GM04503 (cell line): ENCODE results near the gene GRPR.

Source experiments
- DNase-seq: peaks from one replicate; pipeline ENCODE4 v3.0.0-alpha.2; 2012; ENCODE audit warnings: low read depth

Gene GRPR

DNA sequence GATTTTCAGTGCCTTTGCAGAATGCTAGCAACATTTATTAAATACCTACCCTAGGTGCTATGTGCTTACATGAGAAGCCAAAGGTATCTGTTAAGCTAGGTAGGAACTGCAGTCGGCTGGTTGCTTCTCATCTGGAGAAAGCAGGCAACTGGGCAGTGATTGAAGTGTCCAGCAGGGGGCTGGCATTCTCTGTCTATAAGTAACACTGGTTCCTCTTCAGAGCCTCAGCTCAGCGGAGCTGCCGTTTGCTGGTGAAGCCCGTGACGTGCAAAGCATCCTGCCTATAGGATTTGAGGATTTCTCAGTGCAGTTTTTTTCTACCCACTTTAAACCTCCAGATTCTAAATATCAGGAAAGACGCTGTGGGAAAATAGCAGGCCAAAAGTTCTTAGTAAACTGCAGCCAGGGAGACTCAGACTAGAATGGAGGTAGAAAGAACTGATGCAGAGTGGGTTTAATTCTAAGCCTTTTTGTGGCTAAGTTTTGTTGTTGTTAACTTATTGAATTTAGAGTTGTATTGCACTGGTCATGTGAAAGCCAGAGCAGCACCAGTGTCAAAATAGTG is at the start of gene GRPR:
Gene GRPR, plus strand, starts transcription at position 344 of the 565 bp plus-strand sequence. CDS start 389 bp downstream, outside the sequence.
- DNase-seq: peak; percentile 48

DNA sequence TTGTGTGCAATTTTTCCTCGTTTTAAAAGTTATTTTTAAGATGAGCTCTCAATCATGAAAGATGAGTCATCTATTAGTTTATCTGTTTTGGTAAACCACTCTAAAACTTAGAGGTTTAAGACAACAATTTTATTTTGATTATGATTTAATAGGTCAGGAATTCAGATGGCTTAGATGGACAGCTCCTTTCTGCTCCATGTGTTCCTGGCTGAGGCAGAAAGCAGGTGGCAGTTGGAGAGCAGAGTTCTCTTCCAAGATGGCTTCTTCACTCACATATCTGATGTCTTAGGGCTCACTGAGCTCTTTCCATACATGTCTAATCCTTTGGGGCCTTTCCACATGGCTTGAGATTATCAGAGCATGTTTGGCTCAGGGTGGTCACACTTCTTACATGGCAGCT is 48.3 kb upstream of the GRPR start:
- no peak for DNase-seq

DNA sequence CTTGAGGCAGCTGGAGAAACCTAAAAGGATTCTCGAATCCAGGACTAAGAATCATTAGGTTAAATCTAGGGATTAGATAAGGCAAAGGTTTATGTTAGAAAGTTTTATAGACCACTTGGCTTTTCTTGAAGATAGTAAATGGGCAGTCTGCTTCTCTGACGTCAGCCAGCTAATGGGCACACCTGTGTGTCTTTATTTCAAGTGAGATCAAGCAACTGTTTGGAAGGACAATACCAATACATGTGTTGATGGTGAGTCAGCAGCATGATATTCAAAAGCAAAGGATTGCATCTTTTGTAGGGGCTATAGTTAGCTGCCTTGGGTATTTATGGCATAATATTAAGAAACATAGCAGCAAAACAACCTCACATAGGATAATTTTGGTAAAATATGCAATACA is 46.5 kb upstream of the GRPR start:
- DNase-seq: no peak

DNA sequence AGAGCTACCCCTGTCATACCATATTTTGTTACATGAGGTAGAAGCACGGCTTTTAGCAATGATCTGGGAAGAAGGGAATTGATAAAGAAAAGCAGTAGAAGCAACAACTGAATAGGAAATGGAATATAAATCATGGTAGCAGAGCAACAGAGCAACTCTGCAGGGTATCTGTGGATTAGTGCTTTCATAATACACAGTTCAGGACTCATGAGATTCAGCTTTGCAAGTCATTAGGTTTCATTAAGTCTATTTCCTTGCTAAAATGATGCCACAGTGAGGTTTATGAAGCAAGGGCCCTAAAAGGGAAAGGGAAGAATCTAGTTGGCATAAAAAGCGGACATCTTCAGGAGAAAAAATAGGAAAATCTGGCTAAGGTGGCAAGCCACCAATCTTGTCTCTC is 45.6 kb upstream of the GRPR start:
- DNase-seq: no peak

DNA sequence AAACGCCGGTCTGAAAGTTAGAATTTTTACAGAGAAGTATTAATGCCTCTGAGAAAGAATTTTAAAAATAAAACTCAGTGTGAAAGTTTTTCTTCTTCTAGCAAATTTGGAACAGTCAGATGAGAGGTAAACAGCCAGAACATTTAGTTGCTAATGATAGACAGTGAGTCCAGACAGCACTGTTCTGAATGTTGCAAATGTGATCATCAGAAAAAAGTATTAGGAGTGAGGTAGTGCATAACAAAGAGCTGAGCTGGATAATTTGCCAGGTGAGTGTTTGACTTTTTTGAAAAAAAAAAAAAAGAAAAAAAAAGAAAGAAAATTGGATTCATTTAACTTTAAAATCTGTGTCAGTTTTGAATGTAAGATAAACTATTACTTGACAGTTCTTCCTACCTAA is 42.0 kb upstream of the GRPR start:
- DNase-seq: no peak

- DNase-seq: no peak
Measured at GRCh38 chrX:16082470-16083085, 40.8 kb upstream of the GRPR start.

DNA sequence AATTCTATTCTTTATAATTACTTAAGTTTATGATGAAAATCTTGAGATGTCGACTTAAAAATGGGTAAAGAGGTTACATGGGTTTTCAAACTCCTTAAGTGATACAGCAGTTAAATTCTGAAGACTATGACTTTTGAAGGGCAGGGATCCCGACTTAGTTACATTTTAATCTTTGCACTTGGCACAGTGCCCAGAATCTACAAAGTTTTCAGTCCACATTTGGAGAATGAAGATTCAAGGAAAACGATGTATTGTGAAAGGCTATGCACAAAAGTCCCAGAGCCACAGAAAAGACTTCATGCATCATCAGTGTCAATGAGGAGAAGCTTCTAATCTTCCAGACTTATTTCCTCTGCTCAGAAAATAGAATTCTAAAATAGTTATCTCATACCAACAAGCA is 36.3 kb upstream of the GRPR start:
- no peak for DNase-seq

DNA sequence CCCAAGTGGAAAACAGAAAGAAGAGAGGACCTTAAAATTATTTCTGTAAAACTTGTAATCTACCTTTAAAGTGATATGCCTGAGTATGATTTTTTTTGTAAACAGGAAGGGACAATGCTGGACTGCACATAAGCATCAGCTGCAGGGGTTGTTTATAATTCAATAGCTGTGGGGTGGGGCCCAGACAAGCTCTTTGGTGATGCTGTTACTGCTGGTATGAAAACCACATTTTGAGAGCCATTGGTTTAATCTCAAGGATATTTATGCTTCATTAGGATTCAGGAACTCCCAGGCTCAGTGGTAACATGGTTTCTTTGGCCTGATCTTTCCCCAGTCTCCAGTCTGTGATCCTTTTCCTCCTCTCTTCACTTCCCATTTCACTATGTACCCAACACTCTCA is 34.3 kb upstream of the GRPR start:
- DNase-seq: no peak

DNA sequence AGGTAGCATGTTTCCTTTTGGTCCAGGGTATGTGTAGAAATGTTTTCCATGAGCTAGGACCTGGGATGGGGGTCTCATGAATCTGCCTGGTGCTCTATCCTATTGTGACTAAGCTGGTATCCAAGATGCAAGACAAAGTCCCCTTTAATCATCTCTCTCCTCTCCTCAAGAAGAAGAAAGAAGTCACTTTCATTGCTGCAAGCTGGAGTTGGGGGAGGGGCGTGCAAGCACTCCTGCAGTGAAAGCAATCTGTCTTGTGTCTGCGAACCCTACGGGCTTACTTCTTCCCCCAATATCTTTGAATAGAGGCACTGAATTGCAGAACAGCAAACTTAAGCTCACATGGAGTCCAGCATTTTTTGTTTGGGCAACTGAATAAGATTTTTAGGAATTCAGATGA is 27.2 kb upstream of the GRPR start:
- no peak for DNase-seq

DNA sequence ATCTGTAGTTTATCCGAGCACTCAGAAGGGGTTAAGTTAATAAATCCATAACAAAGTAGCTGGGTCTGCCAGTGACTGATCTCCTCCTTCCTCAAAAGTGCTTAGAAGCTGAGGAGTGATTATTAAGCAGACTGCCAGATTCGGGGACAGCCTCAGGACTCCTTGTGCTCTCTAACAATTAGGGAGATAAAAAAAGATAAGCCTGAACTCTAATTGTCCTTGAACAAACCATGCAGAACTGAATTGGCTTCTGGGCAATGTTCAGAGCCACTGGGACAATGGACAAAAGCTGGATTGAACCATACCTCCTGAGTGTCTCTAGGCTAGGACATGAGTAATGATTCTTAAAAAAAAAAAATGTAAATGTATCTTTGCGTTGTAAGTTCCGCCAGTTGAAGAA is 22.7 kb upstream of the GRPR start:
- no peak for DNase-seq

- no peak for DNase-seq
Measured at GRCh38 chrX:16101581-16101980, 21.8 kb upstream of the GRPR start.

DNA sequence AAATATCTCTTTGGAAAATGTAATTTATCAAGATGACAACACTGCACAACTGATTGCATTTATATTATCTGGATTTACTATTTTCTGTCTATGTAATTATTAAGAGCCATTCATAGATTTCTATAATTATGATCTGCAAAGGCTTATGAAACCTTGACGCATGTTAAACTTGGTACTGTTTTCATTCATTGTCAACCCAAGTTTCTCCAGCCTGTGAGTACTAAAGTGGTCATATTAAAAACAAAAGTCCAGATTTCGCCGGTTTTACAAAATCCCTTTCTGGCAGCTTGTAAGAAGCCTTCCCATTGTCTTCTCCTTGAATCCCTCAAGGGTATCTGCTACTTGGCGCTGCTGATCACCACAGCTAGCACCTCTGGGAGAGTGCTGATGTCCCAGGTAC is 19.7 kb upstream of the GRPR start:
- DNase-seq: no peak

- no peak for DNase-seq
Measured at GRCh38 chrX:16112428-16112827, 10.9 kb upstream of the GRPR start.

DNA sequence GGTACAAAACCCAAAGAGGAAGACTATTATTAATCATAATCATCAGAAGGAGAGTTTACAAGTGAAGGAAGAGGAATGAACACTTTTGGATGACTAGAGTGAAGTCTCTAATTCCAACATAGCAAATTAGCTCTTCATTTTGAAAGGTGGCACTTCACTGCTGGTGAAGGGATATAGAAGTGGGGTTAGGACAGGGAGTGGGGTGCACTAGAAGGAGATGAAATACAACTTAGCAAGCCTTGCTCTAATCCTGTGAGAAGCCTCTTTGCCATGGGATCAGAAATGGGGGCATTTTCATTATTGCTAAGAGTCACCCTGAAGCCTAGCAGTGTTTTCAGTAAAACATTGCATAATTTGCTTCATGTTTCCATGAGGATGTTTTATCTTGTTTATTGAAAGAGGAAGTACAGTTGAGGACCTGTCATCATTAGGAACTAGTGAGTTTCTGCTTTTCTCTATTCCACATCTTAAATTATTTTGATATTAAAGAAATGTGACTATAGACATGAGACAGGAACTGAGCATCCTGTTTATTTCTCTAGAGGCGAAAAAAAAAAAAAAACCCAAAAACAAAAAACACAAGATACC is 9.3 kb upstream of the GRPR start:
- DNase-seq: peak; percentile 11

GRCh38 chrX:16114611-16115010 is 8.8 kb upstream of the GRPR start:
- DNase-seq: peak; percentile 92

- DNase-seq: no peak
Measured at GRCh38 chrX:16119353-16120220, 3.8 kb upstream of the GRPR start.

GRCh38 chrX:16120431-16120830 is 2.9 kb upstream of the GRPR start:
- no peak for DNase-seq

- no peak for DNase-seq
Measured at GRCh38 chrX:16124201-16124600, 836 bp downstream of the GRPR start.

GRCh38 chrX:16125520-16126149 is 2.3 kb downstream of the GRPR start:
- no peak for DNase-seq

GRCh38 chrX:16130707-16131106 is 7.3 kb downstream of the GRPR start:
- DNase-seq: no peak

DNA sequence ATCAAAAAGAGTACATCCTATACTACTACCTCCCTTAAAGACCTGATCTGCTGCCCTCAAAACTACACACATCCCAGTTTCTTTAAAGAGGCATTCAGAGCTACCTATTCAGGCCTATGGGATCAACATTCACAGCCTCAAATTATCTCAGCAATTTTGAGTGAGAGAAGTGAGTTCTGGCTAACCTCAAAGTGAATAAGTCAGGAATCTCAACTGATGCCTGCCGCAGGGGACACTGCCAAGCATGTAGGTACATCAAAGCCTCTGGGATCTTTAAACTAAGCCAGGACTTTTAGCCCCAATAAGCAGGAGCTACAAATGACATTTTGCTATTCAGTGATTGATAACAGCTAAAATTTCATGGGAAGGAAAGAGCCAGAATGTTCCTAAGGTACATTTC is 11.6 kb downstream of the GRPR start:
- DNase-seq: no peak

DNA sequence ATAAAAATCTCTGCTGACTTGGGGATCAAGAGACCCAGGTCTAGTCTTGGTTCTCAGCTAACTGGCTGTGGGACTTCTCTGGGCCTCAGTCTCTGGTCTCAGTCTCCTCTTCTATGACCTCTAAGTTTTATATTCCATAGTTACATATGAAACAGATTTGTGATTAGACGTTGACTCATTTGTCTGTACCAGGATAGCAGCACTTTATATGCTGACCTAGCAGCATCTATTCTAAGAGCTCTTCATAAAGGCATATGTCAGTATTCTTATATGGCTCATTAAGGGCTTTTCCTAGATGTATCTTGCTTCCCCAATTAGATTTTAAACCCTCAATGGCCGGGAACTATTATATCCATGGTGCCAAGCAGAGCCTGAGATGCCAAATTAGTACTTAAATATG is 12.7 kb downstream of the GRPR start:
- no peak for DNase-seq
